Natural killer cell (primary cell): Measurements from ENCODE around the gene NACA. TPM values are rescaled to one million over a fixed set of nuclear protein-coding genes. Genes with fewer than 3 reads are reported as not detected.

Experiments
- ATAC-seq, 3 donors: fragments of 150-1000 bp in 2 of 3; fragments of 200-7000 bp in 1 of 3; cut with Tn5 transposase; 1 replicate in 1 of 3; 2 replicates in 2 of 3; pipeline ENCODE4 v1.10.0; 2021; ENCODE audit warnings: mild to moderate bottlenecking in 2 of 3, moderate library complexity in 2 of 3
- DNase-seq, 2 donors: peaks; one replicate each; pipeline versions ENCODE4 v3.0.0 to v3.0.0-alpha.2; 2013 to 2021; ENCODE audit warnings: mixed read lengths in 1 of 2
- H3K27ac ChIP-seq: one replicate; pipeline ENCODE4 v1.5.1; 2013; ENCODE audit warnings: mild to moderate bottlenecking, low read length
- H3K27me3 ChIP-seq: one replicate; pipeline ENCODE4 v1.6.1; 2013; ENCODE audit warnings: low read length; ENCODE audit not compliant: control insufficient read depth, insufficient read depth
- H3K36me3 ChIP-seq: one replicate; pipeline ENCODE4 v1.6.1; 2013; ENCODE audit warnings: low read length; ENCODE audit not compliant: control insufficient read depth, insufficient read depth
- H3K4me1 ChIP-seq: one replicate; pipeline ENCODE4 v1.6.1; 2013; ENCODE audit warnings: low read length; ENCODE audit not compliant: control insufficient read depth, insufficient read depth
- H3K4me3 ChIP-seq: one replicate; pipeline ENCODE4 v1.5.1; 2013; ENCODE audit warnings: low read length
- H3K9me3 ChIP-seq: one replicate; pipeline ENCODE4 v1.6.1; 2013; ENCODE audit warnings: low read length; ENCODE audit not compliant: control insufficient read depth, insufficient read depth
- H3K27ac Mint-ChIP-seq, 2 donors: one replicate each; pipeline ENCODE4 v1.8.0; 2022; ENCODE audit warnings: mild to moderate bottlenecking in 2 of 2, mixed read lengths in 2 of 2, moderate library complexity in 1 of 2
- H3K27me3 Mint-ChIP-seq, 2 donors: one replicate each; pipeline ENCODE4 v1.8.0; 2022; ENCODE audit warnings: low read depth in 2 of 2, mixed read lengths in 2 of 2
- H3K36me3 Mint-ChIP-seq: one replicate; pipeline ENCODE4 v1.8.0; 2022; ENCODE audit warnings: mixed read lengths
- H3K4me1 Mint-ChIP-seq, 2 donors: one replicate each; pipeline ENCODE4 v1.8.0; 2022; ENCODE audit warnings: mixed read lengths in 2 of 2
- H3K4me3 Mint-ChIP-seq: one replicate; pipeline ENCODE4 v1.8.0; 2022; ENCODE audit warnings: mild to moderate bottlenecking, moderate library complexity, mixed read lengths
- H3K9me3 Mint-ChIP-seq, 2 donors: one replicate each; pipeline ENCODE4 v1.8.0; 2022; ENCODE audit warnings: mixed read lengths in 2 of 2
- CTCF ChIP-seq: fragments of 200-600 bp; IDR thresholded peaks from one replicate; pipeline ENCODE4 v1.8.0; 2022; ENCODE audit warnings: antibody characterized with exemption
- WGBS: methylation state at CpG from one replicate; pipeline ENCODE4 v1.1.7; 2013; ENCODE audit warnings: missing lambda C conversion rate; ENCODE audit not compliant: insufficient coverage; 5-methylcytosine and 5-hydroxymethylcytosine counted together
- intact Hi-C: fragments of 100-400 bp; cut with micrococcal nuclease; formaldehyde crosslinking; loops from one replicate; pipeline ENCODE4 v1.14.2; 2022
- total RNA-seq, 4 donors: library from RNA; stranded (reverse); fragments of 120-200 nt in 1 of 4; gene quantifications; one replicate each; pipeline versions ENCODE4 v1.2.3 to v1.2.4, GENCODE V29; 2013 to 2022

The NACA gene
- total RNA-seq, 3 donors from 2014 or later (not counting 1 experiment from before 2014, with no cell fraction given): 644 to 785 (median 695) TPM

DNA sequence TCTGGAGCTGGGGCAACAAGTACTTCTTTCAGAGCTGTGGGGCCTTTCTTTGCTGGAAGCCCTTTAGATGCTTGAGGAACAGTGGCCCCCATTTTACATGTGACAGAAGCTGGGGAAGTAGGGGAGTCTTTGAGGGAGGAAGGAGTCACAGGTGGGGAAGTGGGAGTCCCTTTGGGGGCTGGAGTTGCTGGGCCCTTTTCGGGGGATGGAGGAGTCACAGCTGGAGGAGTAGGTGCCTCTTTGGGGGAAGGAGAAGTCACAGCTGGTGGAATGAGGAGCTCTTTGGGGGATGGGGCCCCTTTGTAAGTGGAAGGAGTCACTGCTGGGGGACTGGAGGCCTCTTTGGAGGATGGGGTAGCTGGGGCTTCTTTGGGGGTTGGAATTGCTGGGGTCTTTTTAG, 8.6 kb downstream of the NACA start:
- DNase-seq (no peak), ATAC-seq (no peak)
- no peak overlapping the region for H3K27ac ChIP-seq
- H3K9me3 ChIP-seq: no peaks in the 10 kb centered on the region
- Mint-ChIP-seq H3K9me3 (no peaks in the 10 kb centered on the region), H3K36me3 (peaks cover 27% of the 10 kb centered on the region), H3K4me1 (peaks cover 59 to 60% of the 10 kb centered on the region in 2 donors), H3K27me3 (no peaks in the 10 kb centered on the region), H3K4me3 (peak overlapping the region; percentile 43), H3K27ac (peak overlapping the region; percentile 79 to 90)
- TF ChIP-seq CTCF: no peak
- 21% methylated on average over 1 of the region's 1 CpG for WGBS
- H3K4me1 ChIP-seq: peaks cover 52% of the 10 kb centered on the region
- peaks cover 73% of the 10 kb centered on the region for H3K36me3 ChIP-seq
- no peaks in the 10 kb centered on the region for H3K27me3 ChIP-seq
- H3K4me3 ChIP-seq: no peak overlapping the region
- intact Hi-C loops: no loop called here

DNA sequence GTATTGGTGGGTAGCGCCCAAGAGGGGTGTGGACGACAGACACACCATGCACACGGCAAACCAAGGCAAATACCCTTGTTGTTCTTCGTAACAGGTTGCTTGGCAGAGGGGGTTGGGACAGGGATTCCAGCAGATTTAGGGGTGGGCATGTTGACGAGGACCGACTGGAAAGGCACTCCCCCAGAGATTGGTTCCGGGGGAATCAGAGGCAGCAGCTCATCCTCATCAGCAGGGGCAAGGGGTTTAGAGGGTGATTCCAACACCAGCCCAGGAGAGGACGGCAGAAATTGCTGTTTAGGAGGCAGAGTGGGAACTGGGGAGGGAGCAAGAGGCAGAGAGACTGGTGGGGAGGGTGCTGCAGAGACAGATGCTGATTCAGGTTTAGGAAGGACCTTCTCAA, 9.3 kb downstream of the NACA start:
- no peak for DNase-seq
- no peaks in the 10 kb centered on the region for H3K27me3 ChIP-seq
- no peak for TF ChIP-seq CTCF
- H3K36me3 Mint-ChIP-seq: peaks cover 31% of the 10 kb centered on the region
- no peak for ATAC-seq
- no peak overlapping the region for H3K27ac ChIP-seq
- H3K9me3 ChIP-seq: no peaks in the 10 kb centered on the region
- H3K36me3 ChIP-seq: peaks cover 74% of the 10 kb centered on the region
- peak overlapping the region; percentile 79 to 90 for H3K27ac Mint-ChIP-seq
- H3K27me3 Mint-ChIP-seq: no peaks in the 10 kb centered on the region
- intact Hi-C loops: no loop called here
- H3K4me1 Mint-ChIP-seq: peaks cover 53 to 54% of the 10 kb centered on the region in 2 donors
- 91% methylated on average over 8 of the region's 8 CpGs for WGBS
- peak overlapping the region; percentile 43 for H3K4me3 Mint-ChIP-seq
- H3K9me3 Mint-ChIP-seq: no peaks in the 10 kb centered on the region
- peaks cover 46% of the 10 kb centered on the region for H3K4me1 ChIP-seq
- H3K4me3 ChIP-seq: no peak overlapping the region

DNA sequence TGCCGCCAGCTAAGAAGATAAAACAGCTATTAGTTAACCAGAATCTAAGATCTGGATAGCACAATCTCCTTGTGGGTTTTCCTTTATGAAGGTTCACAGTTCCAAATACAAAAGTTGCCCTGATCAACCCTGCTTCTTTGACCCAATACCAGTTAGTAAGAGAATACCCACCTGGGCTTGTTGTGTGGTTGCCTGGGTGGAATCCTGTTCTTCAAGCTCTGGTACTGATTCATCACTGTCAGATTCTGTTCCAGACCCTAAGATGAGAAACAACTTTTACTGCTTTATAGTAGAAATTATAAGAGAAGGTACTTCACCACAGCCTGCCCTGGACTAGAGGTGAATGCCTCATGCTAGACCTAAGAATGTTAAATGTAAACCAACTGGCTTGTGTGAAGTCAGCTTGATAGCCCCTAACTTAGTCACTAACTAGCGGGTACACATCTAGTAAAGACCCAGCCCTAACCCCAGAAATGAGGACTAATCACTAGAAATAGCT, 10.6 kb downstream of the NACA start:
- Mint-ChIP-seq H3K4me3 (no peak overlapping the region), H3K9me3 (no peaks in the 10 kb centered on the region), H3K36me3 (peaks cover 27% of the 10 kb centered on the region), H3K27me3 (no peaks in the 10 kb centered on the region), H3K4me1 (peaks cover 39 to 41% of the 10 kb centered on the region in 2 donors), H3K27ac (peak overlapping the region; percentile 49 to 79)
- ATAC-seq: no peak
- WGBS: 98% methylated on average over 2 of the region's 2 CpGs
- Histone ChIP-seq H3K27ac (no peak overlapping the region), H3K27me3 (no peaks in the 10 kb centered on the region), H3K9me3 (no peaks in the 10 kb centered on the region), H3K4me3 (no peak overlapping the region), H3K4me1 (peaks cover 33% of the 10 kb centered on the region), H3K36me3 (peaks cover 61% of the 10 kb centered on the region)
- no peak for TF ChIP-seq CTCF
- intact Hi-C loops: no loop called here
- no peak for DNase-seq

GRCh38 chr12:56713345-56713744, 11.8 kb downstream of the NACA start:
- H3K4me3 ChIP-seq: no peak overlapping the region
- TF ChIP-seq CTCF: no peak
- no peak overlapping the region for H3K4me3 Mint-ChIP-seq
- peaks cover 22% of the 10 kb centered on the region for H3K36me3 Mint-ChIP-seq
- H3K27me3 ChIP-seq: no peaks in the 10 kb centered on the region
- no peaks in the 10 kb centered on the region for H3K9me3 ChIP-seq
- peaks cover 30% of the 10 kb centered on the region in 2 donors for H3K4me1 Mint-ChIP-seq
- H3K27ac ChIP-seq: no peak overlapping the region
- DNase-seq: no peak
- intact Hi-C loops: no loop called here
- H3K9me3 Mint-ChIP-seq: no peaks in the 10 kb centered on the region
- H3K27ac Mint-ChIP-seq: no peak overlapping the region
- peaks cover 54% of the 10 kb centered on the region for H3K36me3 ChIP-seq
- H3K4me1 ChIP-seq: peaks cover 23% of the 10 kb centered on the region
- H3K27me3 Mint-ChIP-seq: no peaks in the 10 kb centered on the region
- no peak for ATAC-seq
- WGBS: 96% methylated on average over 3 of the region's 3 CpGs
